WTC11 (cell line): ENCODE data around the gene TBC1D24. TPM values are rescaled to one million over a fixed set of nuclear protein-coding genes. Genes with fewer than 3 reads are reported as not detected.
A peak's percentile ranks its signal among the peaks of the same experiment; 100 is the strongest.

Experiments
- ATAC-seq: fragments of 200-7000 bp; cut with Tn5 transposase; 2 replicates; pipeline ENCODE4 v1.10.0; 2021; ENCODE audit warnings: mild to moderate bottlenecking, moderate library complexity
- CTCF ChIA-PET: fragments of 300-600 bp; sonication (Branson Sonifier 250); formaldehyde crosslinking; loops from one replicate; lab custom pipeline; 2021; ENCODE audit warnings: antibody characterized with exemption; lab: Charles Lee
- POLR2A ChIA-PET: fragments of 350-600 bp; sonication (Branson Sonifier 250); formaldehyde crosslinking; loops from one replicate; lab custom pipeline; 2021; ENCODE audit warnings: antibody characterized with exemption; lab: Charles Lee
- DNase-seq: peaks from one replicate; pipeline ENCODE4 v3.0.0; 2021; ENCODE audit warnings: low spot score
- H3K27ac Mint-ChIP-seq: 2 replicates; pipeline ENCODE4 v1.8.0; 2021; ENCODE audit warnings: mixed read lengths
- H3K27me3 Mint-ChIP-seq: 2 replicates; pipeline ENCODE4 v1.8.0; 2021; ENCODE audit warnings: low read depth, mild to moderate bottlenecking, moderate library complexity, mixed read lengths
- H3K36me3 Mint-ChIP-seq: 2 replicates; pipeline ENCODE4 v1.8.0; 2021; ENCODE audit warnings: mixed read lengths
- H3K4me1 Mint-ChIP-seq: 2 replicates; pipeline ENCODE4 v1.8.0; 2022; ENCODE audit warnings: mixed read lengths
- H3K4me3 Mint-ChIP-seq: 2 replicates; pipeline ENCODE4 v1.8.0; 2021; ENCODE audit warnings: mild to moderate bottlenecking, moderate library complexity, mixed read lengths
- H3K9me3 Mint-ChIP-seq: 2 replicates; pipeline ENCODE4 v1.8.0; 2021; ENCODE audit warnings: mixed read lengths
- AR ChIP-seq: fragments of 250-450 bp; sonication (Bioruptor Pico); IDR thresholded peaks from 2 replicates; pipeline ENCODE4 v1.9.0; 2021; ENCODE audit warnings: mild to moderate bottlenecking
- E2F1 ChIP-seq: sonication (generic); formaldehyde crosslinking; IDR thresholded peaks from 2 replicates; pipeline ENCODE4 v1.8.0; 2022; ENCODE audit warnings: mild to moderate bottlenecking, missing genetic modification reagents
- IRF1 ChIP-seq: sonication (generic); formaldehyde crosslinking; IDR thresholded peaks from 2 replicates; pipeline ENCODE4 v1.8.0; 2023; ENCODE audit warnings: missing genetic modification reagents
- MXD4 ChIP-seq: fragments of 250-450 bp; sonication (Bioruptor Pico); IDR thresholded peaks from 2 replicates; pipeline ENCODE4 v1.8.0; 2021; ENCODE audit warnings: mild to moderate bottlenecking, moderate library complexity, borderline replicate concordance
- NR3C1 ChIP-seq: sonication (generic); formaldehyde crosslinking; conservative IDR thresholded peaks from 2 replicates; pipeline ENCODE4 v1.8.1; 2023; ENCODE audit warnings: low read depth, mild to moderate bottlenecking, missing genetic modification reagents
- ZNF263 ChIP-seq: sonication (generic); formaldehyde crosslinking; IDR thresholded peaks from 2 replicates; pipeline ENCODE4 v1.8.1; 2022; ENCODE audit warnings: low read depth, mild to moderate bottlenecking, moderate library complexity, missing genetic modification reagents
- ZNF281 ChIP-seq: sonication (generic); formaldehyde crosslinking; IDR thresholded peaks from 2 replicates; pipeline ENCODE4 v1.8.0; 2023; ENCODE audit warnings: mild to moderate bottlenecking, missing genetic modification reagents
- ZNF425 ChIP-seq: fragments of 250-450 bp; sonication (Bioruptor Pico); conservative IDR thresholded peaks from 2 replicates; pipeline ENCODE4 v1.9.0; 2021; ENCODE audit warnings: mild to moderate bottlenecking
- total RNA-seq: library from RNA; stranded (reverse); gene quantifications from 3 replicates; pipeline ENCODE4 v1.2.3, GENCODE V29; 2021

TBC1D24 gene
- total RNA-seq, 1 experiment from 2014 or later = 21.0 TPM

- TF ChIP-seq ZNF425 (CRISPR knock-in tag) (0 out of 2 replicates have a peak, but pooled peaks have one; percentile 33), ZNF263 (no peak), NR3C1 (CRISPR knock-in tag) (0 out of 2 replicates have a peak, but pooled peaks have one; percentile 43), E2F1 (no peak), AR (CRISPR knock-in tag) (no peak), IRF1 (CRISPR knock-in tag) (peak; percentile 72; the same call in 1 of the 2 replicates)
Measured at GRCh38 chr16:2520097-2520783, 45.3 kb downstream of the TBC1D24 start, which contains the start of gene AMDHD2 (continued).

GRCh38 chr16:2520784-2521531, 46.0 kb downstream of the TBC1D24 start:
- POLR2A ChIA-PET = interaction anchor here (0.6 to 3.7 kb wide), 6 partner anchors 11 to 366 kb away, joined by 3 to 17 read pairs (median 4); partner anchors contain the start of genes CEMP1, PDPK1, TEDC2 and TRAF7

GRCh38 chr16:2523801-2524231, 48.9 kb downstream of the TBC1D24 start:
- TF ChIP-seq ZNF281 (CRISPR knock-in tag) = no peak
- ChIA-PET CTCF (interaction anchor here (0.6 to 1.3 kb wide), 5 partner anchors 9 to 73 kb away, joined by 3 to 5 read pairs (median 4); partner anchors contain the start of gene ATP6V0C), POLR2A (no interaction called here)
- Mint-ChIP-seq H3K9me3 (no peaks in the 10 kb centered on the region), H3K27ac (no peak overlapping the region), H3K36me3 (peaks cover 8% of the 10 kb centered on the region), H3K27me3 (no peaks in the 10 kb centered on the region), H3K4me1 (peaks cover 13% of the 10 kb centered on the region), H3K4me3 (no peak overlapping the region)
- no peak for DNase-seq
- ATAC-seq = no peak

More at GRCh38 chr16:2520784-2521531, 46.0 kb downstream of the TBC1D24 start:
- peak; percentile 55 for ATAC-seq
- H3K27ac Mint-ChIP-seq = peak overlapping the region; percentile 70
- DNase-seq = no peak
- H3K36me3 Mint-ChIP-seq = peaks cover 8% of the 10 kb centered on the region
- peak overlapping the region; percentile 75 for H3K4me3 Mint-ChIP-seq
- TF ChIP-seq MXD4 (CRISPR knock-in tag) = no peak
- TF ChIP-seq, all 79 proteins: peak for 0
- Mint-ChIP-seq H3K4me1 (peaks cover 19% of the 10 kb centered on the region), H3K27me3 (no peaks in the 10 kb centered on the region), H3K9me3 (no peaks in the 10 kb centered on the region)
- CTCF ChIA-PET = interaction anchor here (0.7 to 2.1 kb wide), 6 partner anchors 10 to 326 kb away, joined by 3 to 13 read pairs (median 5); partner anchors contain the start of gene CEMP1
